GM19324 (cell line): Measurements from ENCODE around the gene NRXN3.

Experiments
- ATAC-seq: cut with Tn5 transposase; IDR thresholded peaks from one replicate; pipeline ENCODE4 v1.9.1; 2021; ENCODE audit warnings: mild to moderate bottlenecking, moderate library complexity; ENCODE audit not compliant: unreplicated experiment, low FRiP score

The NRXN3 gene

GRCh38 chr14:79248771-79249170 lies 1078.6 kb downstream of the NRXN3 start:
- no peak for ATAC-seq

- ATAC-seq: no peak
Measured at GRCh38 chr14:79251278-79251677, 1081.1 kb downstream of the NRXN3 start.

- ATAC-seq: no peak
Measured at GRCh38 chr14:79253576-79253975, 1083.4 kb downstream of the NRXN3 start.

GRCh38 chr14:79254069-79254775 lies 1084.0 kb downstream of the NRXN3 start:
- no peak for ATAC-seq

- ATAC-seq: no peak
Measured at GRCh38 chr14:79256380-79256779, 1086.2 kb downstream of the NRXN3 start.

GRCh38 chr14:79260406-79260805 lies 1090.2 kb downstream of the NRXN3 start:
- no peak for ATAC-seq

GRCh38 chr14:79265366-79265946 lies 1095.3 kb downstream of the NRXN3 start:
- no peak for ATAC-seq

- ATAC-seq: no peak
Measured at GRCh38 chr14:79270361-79270760, 1100.2 kb downstream of the NRXN3 start.

- no peak for ATAC-seq
Measured at GRCh38 chr14:79271122-79271521, 1100.9 kb downstream of the NRXN3 start.

GRCh38 chr14:79274641-79275291 lies 1104.6 kb downstream of the NRXN3 start:
- ATAC-seq: no peak

- no peak for ATAC-seq
Measured at GRCh38 chr14:79275292-79275655, 1105.1 kb downstream of the NRXN3 start.

- ATAC-seq: no peak
Measured at GRCh38 chr14:79278286-79278797, 1108.2 kb downstream of the NRXN3 start.

GRCh38 chr14:79278798-79279644 lies 1108.8 kb downstream of the NRXN3 start:
- ATAC-seq: no peak

- no peak for ATAC-seq
Measured at GRCh38 chr14:79279645-79280597, 1109.7 kb downstream of the NRXN3 start.

GRCh38 chr14:79281244-79282152 lies 1111.3 kb downstream of the NRXN3 start:
- ATAC-seq: no peak

- no peak for ATAC-seq
Measured at GRCh38 chr14:79284621-79285020, 1114.4 kb downstream of the NRXN3 start.

GRCh38 chr14:79285263-79285662 lies 1115.1 kb downstream of the NRXN3 start:
- no peak for ATAC-seq

- no peak for ATAC-seq
Measured at GRCh38 chr14:79287976-79288375, 1117.8 kb downstream of the NRXN3 start.
